Stimulated activated CD4-positive, alpha-beta T cell treated with anti-CD3 and anti-CD28 coated beads, Interleukin-4, amount 100 ng/mL, for 24 hours (primary cell): ENCODE results near the gene OR14I1.
"Not testable (repeated sequence)": the region's sequence is repeated elsewhere in the genome, so short reads cannot be mapped to it uniquely, and the experiment has no call there.

Experiments used
- DNase-seq: peaks from one replicate; pipeline ENCODE4 v3.0.0-alpha.2; 2020

OR14I1 gene

DNA sequence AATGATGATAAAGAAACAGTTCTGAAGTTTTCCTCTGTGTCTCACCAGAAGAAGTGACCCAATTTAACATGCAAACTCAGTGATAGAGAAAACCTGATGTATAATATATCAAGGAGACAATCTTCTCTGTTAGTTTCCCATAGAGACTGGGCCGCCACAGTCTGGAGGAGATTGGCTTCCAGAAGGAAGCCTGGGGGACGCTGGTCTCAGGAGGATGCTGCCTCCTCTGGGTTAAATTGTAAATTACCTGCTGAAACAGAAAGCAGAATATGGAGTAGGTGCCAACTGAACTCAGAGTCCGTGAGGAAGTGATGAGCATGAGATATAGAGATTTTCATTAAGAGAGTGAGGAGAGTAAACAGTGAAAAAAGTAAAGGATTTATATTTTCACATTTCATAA is 15.8 kb downstream of the OR14I1 start:
- no peak for DNase-seq

GRCh38 chr1:248681651-248682050 is 20.9 kb downstream of the OR14I1 start:
- DNase-seq, result no peak

DNA sequence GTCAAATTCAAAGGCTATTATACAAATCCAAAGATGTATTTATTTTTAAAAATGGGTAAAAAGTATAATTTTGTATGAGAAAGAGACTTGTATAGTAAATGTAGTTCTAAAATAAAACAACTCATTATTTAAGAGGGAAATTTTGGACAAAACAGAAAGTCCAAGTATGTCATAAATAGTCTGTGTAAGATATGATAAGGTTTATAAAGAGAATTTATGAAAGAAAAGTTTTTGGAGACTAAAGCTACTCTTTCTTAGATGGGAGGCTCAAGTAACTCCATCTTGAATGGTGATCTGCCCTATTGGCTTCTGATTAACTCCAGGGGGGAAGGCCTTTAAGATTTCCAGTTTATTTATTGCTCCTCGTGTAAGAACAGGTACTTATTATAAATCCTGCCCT is 32.6 kb downstream of the OR14I1 start:
- no peak for DNase-seq

- DNase-seq, result not testable (repeated sequence)
Measured at GRCh38 chr1:248663453-248664328, 38.9 kb downstream of the OR14I1 start.

GRCh38 chr1:248656797-248657196 is 45.8 kb downstream of the OR14I1 start:
- not testable (repeated sequence) for DNase-seq

DNA sequence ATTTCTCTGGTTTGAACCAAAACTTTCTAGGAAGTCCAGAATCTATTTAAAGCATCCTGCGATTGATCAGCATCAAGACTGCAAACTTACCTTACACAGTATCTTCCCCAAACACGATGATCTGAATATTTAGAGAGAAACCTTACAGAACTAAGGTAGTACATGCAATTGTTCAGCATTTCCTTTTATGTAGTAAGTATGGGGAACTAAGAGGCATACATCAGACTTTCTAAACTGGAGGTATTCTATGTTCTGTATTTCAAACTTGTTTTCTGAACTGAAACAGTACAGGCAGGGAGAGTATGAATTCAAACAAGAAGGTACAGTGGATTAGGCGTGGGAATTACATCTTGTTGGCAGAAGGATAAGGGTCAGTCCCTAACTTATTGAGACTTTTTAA is 47.2 kb downstream of the OR14I1 start, which contains the start of gene OR2T27:
OR2T27 (minus strand) TSS at position 175 of the 400 bp plus-strand sequence. CDS start 4,644 bp downstream, outside the sequence.
- not testable (repeated sequence) for DNase-seq
